Lower leg skin (tissue), 3 donors: ENCODE results near the gene NTN3.

Experiments used
- CTCF ChIP-seq, 3 donors: fragments of 450-650 bp; IDR thresholded peaks; one replicate each; pipeline ENCODE4 v1.5.1; 2016; ENCODE audit warnings: antibody characterized with exemption in 3 of 3, mild to moderate bottlenecking in 3 of 3, moderate library complexity in 2 of 3
- POLR2A ChIP-seq, 2 donors: fragments of 450-650 bp; IDR thresholded peaks; one replicate each; pipeline ENCODE4 v1.6.1; 2016 to 2017; ENCODE audit warnings: antibody characterized with exemption in 2 of 2, mild to moderate bottlenecking in 1 of 2, moderate library complexity in 1 of 2

GRCh38 chr16:2515180-2515851 is 44.2 kb downstream of the NTN3 start:
- TF ChIP-seq CTCF (IDR thresholded peaks at IDR 0.05) (no peak), POLR2A (IDR thresholded peaks at IDR 0.05) (no peak)
